C4-2B (cell line): Measurements from ENCODE around the gene ZG16B.

ENCODE experiments used
- H3K27ac ChIP-seq: fragments of 450-650 bp; 2 replicates; pipeline ENCODE4 v1.5.1; 2017
- ZFX ChIP-seq: fragments of 450-650 bp; IDR thresholded peaks from 2 replicates; pipeline ENCODE4 v1.6.1; 2017
- TF ChIP-seq, protein P1 (sequence below): fragments of 450-650 bp; conservative IDR thresholded peaks from 2 replicates; pipeline ENCODE4 v1.5.1; 2017; ENCODE audit warnings: mild to moderate bottlenecking

ZG16B gene

DNA sequence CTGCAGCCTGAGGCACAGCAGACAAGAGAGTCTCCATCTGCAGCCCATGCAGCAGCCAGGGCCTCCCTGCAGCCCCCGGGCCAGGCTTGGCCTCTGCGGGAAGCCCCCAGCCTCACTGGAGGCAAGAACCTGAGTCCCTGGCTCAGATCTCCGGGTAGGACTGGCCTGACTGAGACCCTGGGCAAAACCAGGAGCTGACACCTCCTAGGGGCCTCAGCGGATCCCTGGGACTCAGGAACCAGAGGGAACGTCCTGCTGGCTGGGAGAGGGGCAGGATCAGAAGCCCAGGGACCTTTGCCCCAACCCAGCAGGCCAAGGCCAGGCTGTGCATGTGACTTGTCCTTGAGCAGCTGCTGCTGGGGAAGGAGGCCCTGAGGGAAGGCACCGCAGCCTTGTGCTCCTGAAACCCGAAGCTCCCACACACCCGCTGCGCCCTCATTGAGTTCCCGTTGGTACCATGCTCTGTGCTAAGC is 14.8 kb upstream of the ZG16B start:
- no peak overlapping the region for H3K27ac ChIP-seq

DNA sequence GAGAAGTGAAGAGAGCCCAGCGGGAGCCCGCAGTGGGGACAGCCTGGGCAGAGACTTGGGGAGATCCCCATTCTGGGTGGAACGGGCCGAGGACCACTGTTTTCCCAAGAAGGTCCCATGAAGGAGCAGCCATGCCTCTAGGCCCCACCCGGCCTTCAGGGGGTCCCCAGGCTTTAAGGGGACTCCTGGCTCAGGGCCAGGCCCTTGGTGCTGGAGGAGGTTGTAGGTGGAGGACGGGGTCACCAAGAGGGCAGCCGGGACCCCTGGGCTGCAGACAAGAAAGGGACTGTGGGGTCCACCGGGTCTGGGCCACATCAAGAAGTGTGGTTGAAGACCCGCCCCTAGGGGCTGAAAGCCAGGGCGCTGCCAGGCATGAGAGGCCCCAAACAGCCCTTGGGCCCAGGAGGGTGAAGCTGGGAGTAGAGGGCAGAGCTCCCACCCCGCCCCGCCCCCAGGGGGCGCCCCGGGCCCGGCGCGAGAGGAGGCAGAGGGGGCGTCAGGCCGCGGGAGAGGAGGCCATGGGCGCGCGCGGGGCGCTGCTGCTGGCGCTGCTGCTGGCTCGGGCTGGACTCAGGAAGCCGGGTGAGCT is 13.3 kb upstream of the ZG16B start, which contains the start of gene PRSS21:
TSS of gene PRSS21 (plus strand) at position 487 of the 589 bp plus-strand sequence. CDS start at position 519, 32 bp downstream.
- no peak for TF ChIP-seq ZFX
- TF ChIP-seq, protein P1, sequence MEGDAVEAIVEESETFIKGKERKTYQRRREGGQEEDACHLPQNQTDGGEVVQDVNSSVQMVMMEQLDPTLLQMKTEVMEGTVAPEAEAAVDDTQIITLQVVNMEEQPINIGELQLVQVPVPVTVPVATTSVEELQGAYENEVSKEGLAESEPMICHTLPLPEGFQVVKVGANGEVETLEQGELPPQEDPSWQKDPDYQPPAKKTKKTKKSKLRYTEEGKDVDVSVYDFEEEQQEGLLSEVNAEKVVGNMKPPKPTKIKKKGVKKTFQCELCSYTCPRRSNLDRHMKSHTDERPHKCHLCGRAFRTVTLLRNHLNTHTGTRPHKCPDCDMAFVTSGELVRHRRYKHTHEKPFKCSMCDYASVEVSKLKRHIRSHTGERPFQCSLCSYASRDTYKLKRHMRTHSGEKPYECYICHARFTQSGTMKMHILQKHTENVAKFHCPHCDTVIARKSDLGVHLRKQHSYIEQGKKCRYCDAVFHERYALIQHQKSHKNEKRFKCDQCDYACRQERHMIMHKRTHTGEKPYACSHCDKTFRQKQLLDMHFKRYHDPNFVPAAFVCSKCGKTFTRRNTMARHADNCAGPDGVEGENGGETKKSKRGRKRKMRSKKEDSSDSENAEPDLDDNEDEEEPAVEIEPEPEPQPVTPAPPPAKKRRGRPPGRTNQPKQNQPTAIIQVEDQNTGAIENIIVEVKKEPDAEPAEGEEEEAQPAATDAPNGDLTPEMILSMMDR = no peak; the same call in 1 of the 2 replicates
- H3K27ac ChIP-seq = no peak within 1 kb of the TSS

More for the DNA sequence above, 14.8 kb upstream of the ZG16B start:
- no peak for TF ChIP-seq ZFX
- TF ChIP-seq, protein P1 = no peak

DNA sequence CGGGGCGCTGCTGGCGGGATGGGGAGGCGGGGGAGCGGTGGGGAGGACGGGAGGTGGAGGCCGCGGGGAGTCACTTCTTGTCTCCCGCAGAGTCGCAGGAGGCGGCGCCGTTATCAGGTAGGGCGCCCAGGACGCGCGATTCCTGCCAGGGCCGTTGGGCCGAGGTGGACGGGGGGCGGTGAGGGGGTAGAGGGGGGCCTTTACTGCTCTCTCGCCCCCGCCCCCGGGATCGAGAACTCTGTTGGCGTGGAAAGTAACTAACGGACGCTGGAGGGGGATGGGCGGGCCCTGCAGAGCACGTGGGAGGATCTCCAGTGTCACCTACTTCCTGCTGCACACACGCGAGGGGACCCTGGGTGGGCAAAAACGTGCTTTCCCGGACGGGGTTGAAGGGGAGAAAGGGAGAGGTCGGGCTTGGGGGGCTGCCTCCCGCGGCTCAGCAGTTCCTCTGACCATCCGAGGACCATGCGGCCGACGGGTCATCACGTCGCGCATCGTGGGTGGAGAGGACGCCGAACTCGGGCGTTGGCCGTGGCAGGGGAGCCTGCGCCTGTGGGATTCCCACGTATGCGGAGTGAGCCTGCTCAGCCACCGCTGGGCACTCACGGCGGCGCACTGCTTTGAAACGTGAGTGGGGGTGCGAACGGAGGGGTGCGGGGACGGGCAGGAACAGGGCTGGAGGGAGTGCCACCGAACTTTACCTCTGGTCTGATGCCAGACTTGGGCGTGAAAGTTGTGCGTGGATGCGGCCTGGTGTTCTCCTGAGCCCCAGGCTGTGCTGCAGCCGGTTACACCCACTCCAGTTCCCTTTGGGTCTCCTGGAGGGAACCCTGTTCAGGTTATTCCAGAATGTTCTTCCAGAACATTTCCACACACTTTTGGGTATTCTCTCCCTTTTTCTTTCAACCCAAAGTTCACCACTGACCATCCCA is 12.5 kb upstream of the ZG16B start:
- no peak for TF ChIP-seq ZFX
- TF ChIP-seq, protein P1 = no peak; the same call in 1 of the 2 replicates
- H3K27ac ChIP-seq = no peak overlapping the region

DNA sequence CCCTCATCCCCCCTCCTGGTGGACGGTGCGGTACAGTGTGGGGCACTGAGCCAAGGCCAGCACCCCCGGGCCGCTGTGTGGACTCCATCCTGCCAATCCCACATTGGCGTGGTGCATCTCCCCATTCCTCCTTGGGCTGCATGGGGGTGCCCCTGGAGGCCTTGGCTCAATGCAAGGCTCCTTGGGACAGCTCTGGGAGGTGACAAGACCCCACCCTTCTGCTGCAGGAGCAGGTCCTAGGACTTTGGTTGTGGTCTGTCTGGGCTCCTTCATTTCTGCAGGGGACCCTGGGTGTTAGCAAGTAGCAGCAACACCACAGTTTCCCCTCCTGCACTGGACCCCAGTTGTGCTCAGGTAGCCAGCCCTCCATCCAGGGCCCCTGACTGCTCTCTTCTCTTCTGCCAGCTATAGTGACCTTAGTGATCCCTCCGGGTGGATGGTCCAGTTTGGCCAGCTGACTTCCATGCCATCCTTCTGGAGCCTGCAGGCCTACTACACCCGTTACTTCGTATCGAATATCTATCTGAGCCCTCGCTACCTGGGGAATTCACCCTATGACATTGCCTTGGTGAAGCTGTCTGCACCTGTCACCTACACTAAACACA is 11.7 kb upstream of the ZG16B start:
- no peak overlapping the region for H3K27ac ChIP-seq
- TF ChIP-seq, protein P1 = no peak
- no peak for TF ChIP-seq ZFX

DNA sequence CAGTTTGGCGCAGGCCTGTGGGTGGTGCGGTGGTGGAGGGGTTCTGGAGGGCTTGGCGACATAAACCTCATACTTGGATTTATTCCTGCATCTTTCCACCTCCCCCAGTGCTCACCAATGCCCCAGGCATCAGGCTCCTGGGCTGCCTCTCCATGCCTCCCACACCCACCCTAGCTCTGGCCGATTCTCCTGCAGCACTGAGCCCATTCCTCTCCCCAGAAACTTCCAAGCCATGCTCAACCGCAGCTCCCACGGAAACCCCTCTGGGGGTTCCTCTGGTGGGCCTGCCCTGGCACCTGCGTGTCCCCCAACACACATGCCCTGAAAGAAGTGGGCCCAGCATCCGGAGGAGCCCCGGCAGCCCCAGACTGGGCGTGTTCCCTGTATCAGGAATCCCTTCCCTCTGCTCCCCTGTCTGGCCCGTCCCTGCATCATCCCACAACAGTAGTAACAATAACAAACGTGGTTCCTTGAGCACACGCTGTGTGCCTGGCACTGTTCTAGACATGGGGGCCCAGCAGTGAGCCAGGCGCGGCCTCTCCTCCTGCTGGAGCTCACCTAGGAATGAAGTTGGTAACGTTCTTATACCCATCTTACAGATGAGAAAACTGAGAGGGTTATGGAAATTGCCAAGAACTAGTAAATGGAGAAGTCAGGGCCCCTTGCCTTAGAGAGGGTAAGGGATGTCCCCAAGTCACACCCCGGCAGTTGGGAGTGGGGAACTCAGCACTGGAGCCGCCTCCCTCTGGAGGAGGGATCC is 10.7 kb upstream of the ZG16B start:
- TF ChIP-seq, protein P1 = no peak
- TF ChIP-seq ZFX = no peak
- no peak overlapping the region for H3K27ac ChIP-seq

DNA sequence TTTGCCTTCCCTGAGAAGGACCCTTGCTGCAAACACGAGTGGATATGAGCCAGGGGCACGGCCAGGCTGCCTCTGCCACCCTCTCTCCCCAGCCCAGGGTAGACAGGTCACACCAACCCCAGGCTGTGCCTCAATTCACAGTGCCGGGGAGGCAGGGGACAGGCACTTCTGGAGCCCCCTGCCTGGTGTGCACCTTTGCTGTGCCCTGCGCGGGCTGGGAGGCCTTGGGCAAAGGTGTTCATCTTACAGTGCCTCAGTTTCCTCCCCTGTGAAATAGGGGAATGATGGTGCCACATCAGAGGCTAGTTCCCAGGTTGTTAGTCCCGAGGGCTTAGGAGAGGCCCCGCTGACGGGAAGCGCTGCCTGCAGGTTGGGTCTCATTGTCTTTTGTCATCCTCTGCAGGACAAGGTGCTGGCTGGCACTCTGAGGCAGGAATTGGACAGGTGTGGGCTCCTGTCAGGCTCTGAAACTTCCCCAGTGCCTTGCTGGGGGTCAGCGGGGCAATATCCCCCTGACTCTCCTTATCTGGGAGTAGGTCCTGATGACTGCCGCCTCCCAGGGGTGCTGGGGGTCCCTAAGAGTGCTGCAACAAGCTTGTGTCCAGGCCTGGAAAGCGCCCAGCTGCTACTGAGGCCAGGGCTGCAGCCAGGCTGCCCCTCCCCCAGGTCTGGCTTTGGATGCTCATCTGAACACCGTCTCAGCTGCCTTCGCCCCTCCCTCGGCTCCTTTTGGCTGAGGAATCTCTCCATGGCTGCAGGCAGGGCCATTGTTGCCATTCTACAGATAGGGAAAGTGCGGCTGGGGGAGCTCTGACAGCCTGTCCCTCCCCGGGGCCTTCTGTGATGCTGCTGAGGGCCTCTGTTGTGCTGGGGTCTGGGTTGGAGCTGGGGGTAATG is 9.9 kb upstream of the ZG16B start:
- TF ChIP-seq, protein P1 = no peak
- TF ChIP-seq ZFX = no peak
- H3K27ac ChIP-seq = no peak overlapping the region
